PC-9 (cell line): ENCODE data around the gene NAT14.

Source experiments
- CTCF ChIP-seq: fragments of 200-600 bp; sonication (generic); conservative IDR thresholded peaks from 2 replicates; pipeline ENCODE4 v1.6.1; 2017; ENCODE audit warnings: mixed run types, antibody characterized with exemption, mild to moderate bottlenecking, moderate library complexity
- EZH2 ChIP-seq: fragments of 200-600 bp; sonication (generic); IDR thresholded peaks from 2 replicates; pipeline ENCODE4 v1.8.0; 2017; ENCODE audit warnings: antibody characterized with exemption, low read depth

GRCh38 chr19:55441692-55442321 is 43.2 kb upstream of the NAT14 start:
- no peak for TF ChIP-seq CTCF
- no peak for TF ChIP-seq EZH2
